Measurements from ENCODE around the gene RNMT.
A peak's percentile ranks its signal among the peaks of the same experiment; 100 is the strongest.
"Not testable (repeated sequence)": the region's sequence is repeated elsewhere in the genome, so short reads cannot be mapped to it uniquely, and the experiment has no call there.

Gene RNMT

DNA sequence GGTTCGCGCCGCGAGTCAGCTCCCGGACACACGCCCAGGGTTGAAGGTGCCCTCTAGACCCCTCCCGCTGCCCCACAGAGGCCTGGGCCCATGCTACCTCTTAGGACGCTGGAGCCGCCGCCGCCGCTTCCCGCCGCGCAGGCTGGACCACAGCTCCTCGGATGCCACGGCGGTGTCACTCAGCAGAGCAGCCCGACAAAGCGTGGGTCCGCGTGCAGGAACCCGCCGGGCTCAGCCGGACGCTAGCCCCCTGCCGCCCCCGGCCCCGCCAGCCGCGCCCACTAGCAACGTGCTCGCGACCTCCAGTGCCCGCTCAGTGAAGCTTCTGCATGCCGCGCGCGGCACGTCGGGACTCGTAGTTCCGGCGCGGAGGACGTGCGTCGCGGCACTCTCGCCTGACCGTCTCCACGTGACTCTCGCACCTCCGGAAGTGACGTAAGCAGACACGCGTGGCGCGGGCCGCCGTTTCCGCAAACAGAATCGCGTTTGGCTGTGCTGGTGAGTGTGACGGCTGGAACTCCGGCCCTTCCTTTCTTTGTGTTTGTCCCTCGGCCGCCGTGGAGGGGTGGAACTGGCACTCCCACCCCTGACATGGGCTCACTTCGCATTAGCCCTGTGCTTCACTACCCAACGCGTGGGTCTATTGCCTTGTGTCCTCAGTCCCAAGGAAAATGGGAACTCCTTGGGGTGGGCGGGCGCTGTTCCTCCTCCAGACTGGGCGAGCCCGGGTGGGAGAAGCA is at the start of gene RNMT, which contains the start of gene FAM210A:
TSS of gene RNMT (plus strand) at position 442 of the 740 bp plus-strand sequence. CDS start 4,845 bp downstream, outside the sequence.
TSS of gene FAM210A (minus strand) at position 327 of the 740 bp plus-strand sequence. CDS start 44,481 bp downstream, outside the sequence.
- peak; percentile 58 to 97 (median 94) for DNase-seq

DNA sequence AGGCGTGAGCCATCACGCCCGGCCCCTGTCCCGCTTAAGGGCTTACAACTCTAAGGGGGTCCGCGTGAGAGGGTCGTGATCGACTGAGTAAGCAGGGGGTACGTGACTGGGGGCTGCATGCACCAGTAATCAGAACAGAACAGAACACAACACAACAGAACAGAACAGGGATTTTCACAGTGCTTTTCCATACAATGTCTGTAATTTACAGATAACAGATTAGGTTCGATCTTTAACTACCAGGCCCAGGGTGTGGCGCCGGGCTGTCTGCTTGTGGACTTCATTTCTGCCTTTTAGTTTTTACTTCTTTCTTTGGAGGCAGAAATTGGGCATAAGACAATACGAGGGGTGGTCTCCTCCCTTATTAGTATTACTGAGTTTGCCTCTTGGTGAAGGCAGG is 49.1 kb upstream of the RNMT start:
- DNase-seq: not testable (repeated sequence)

DNA sequence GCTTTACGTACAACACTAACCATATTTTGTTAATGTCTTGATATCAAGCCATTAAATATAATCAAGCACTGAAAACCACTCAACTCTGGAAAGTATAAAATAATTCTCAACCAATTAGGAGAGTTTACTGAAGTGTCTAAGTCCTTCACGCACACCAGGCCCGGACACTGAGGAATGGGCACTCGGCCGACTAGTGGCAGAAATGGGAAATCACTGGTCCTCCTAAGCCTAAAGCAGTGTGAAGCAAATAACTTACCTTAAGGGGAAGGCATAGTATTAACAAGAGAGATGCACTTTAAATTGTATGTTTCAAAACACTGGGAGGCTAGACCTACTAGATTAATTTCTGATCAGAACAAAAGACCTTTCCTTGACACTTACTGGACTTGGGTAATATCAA is 45.9 kb upstream of the RNMT start:
- DNase-seq: peak in 4 of 14 donors; percentile 6 to 29 (median 8)

DNA sequence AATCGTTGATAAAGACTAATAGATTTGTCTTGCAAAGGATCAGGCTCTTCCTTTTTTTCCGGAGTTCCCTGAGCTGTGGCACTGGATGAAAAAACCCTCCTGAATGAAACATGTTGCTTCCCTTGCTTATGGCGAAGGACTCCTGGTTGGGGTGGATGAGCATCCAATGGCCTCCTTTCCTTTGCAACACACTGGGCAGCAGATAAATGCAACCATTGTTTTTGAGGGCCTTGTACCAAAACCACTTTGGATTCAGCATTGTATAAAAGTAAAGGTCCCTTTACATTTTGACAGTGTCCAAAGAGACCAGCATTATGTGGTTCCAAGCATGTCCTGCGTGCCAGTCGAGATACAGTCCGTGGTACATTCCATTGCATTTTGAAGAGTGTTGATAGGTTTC is 44.8 kb upstream of the RNMT start:
- DNase-seq: peak in 1 of 14 donors; percentile 5

DNA sequence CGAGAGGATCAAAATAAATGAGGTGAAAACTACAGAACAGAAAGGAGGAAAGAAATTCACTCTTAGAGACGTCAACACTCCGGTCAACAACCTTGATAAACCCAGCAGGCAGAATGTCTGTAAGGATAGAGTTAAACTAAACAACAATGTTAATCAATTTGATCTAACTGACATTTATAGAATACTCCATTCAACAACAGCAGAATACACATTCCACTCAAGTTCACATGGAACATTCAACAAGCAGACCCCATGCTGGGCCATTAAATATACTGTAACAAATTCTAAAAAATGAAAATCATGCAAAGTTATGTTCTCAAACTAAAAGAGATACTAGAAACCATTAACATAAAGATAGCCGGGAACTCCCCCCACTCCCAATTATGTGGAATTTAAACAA is 41.9 kb upstream of the RNMT start:
- no peak for DNase-seq

DNA sequence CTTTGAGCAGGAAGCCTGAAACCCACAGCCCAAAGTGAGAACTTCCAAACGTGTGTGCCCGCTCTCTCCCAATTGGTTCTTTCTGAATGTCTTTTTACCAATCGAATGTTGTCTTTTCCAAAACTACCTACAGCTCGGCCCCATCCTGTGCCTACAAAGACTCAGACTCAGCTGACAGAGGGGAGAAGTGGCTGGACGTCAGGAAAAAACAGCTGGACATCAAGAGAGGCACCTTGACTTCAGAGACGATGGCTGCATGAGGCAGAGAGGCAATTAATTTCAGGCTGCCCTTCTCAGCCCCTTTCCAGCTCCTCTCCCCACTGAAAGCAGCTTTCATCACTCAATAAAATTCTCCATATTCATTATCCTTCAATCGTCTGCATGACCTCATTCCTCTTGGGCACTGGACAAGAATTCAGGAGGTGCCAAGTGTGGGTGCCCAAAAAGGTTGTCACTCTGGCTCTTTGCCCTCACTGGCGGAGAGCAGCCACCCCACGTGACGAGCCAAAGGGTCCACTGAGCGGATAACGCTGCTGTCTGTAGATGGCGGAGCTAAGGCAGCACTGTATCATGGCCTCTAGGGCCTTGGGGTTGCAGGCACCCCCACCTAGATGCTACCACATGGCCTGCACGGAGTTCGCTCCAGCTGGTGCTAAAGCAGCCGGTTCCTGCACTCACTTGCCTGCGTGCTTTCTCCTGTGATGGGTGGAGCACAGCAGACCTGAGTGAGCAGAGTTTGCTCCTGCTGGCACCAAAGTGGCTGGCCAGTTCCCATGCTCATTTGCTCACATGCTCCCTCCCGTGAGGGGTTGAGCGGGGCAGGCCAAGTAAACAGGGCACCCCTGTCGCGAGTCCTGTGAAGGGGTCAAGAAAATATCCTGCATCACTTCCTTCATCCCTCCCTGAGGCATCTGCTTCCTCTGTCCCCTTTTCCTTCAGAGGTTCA is 38.0 kb upstream of the RNMT start:
- peak in 1 of 14 donors; percentile 66 for DNase-seq

DNA sequence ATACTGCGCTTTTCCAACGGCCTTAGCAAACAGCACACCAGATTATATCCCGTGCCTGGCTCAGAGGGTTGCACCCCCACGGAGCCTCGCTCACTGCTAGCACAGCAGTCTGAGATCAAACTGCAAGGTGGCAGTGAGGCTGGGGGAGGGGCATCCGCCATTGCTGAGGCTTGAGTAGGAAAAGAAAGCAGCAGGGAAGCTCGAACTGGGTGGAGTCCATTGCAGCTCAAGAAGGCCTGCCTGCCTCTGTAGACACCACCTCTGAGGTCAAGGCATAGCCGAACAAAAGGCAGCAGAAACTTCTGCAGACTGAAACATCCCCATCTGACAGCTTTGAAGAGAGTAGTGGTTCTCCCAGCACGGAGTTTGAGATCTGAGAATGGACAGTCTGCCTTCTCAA is 36.4 kb upstream of the RNMT start:
- not testable (repeated sequence) for DNase-seq

DNA sequence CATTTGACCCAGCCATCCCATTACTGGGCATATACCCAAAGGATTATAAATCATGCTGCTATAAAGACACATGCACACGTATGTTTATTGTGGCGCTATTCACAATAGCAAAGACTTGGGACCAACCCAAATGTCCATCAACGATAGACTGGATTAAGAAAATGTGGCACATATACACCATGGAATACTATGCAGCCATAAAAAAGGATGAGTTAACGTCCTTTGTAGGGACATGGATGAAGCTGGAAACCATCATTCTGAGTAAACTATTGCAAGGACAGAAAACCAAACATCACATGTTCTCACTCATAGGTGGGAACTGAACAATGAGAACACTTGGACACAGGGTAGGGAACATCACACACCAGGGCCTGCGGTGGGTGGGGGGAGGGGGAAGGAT is 31.1 kb upstream of the RNMT start:
- DNase-seq: not testable (repeated sequence)

DNA sequence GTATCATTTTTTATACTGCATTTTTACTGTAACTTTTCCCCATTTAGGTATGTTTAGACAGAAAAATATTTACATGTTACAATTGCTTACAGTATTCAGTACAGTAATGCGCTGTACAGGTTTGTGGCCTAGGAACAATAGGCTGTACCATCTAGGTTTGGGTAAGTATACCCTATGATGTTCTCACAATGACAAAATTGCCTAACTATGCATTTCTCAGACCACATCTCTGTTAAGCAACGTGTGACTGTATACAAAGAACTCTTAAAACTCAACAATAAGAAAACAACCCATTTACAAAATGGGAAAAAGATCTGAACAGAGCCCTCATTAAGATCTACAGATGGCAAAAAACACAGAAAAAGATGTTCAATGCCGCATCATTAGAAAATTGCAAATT is 29.5 kb upstream of the RNMT start:
- DNase-seq: no peak

DNA sequence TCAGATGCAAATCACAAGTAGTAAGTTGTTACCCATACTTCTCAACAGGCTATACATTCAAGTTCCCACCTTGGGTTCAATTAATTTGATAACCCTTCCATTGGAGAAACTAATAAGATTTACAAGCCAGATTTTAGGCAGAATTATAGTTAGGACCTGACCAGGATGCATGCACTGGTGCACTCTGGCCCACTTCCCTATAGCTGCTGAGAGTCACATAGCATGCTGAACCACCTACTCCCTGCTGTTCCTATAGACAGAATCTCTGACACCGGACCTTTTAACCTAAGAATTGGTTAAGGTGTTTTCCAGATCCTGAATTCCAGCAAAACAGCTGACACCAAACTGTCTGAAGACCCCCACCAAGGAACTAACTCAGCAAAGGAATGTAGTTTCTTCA is 26.3 kb upstream of the RNMT start:
- DNase-seq: no peak

DNA sequence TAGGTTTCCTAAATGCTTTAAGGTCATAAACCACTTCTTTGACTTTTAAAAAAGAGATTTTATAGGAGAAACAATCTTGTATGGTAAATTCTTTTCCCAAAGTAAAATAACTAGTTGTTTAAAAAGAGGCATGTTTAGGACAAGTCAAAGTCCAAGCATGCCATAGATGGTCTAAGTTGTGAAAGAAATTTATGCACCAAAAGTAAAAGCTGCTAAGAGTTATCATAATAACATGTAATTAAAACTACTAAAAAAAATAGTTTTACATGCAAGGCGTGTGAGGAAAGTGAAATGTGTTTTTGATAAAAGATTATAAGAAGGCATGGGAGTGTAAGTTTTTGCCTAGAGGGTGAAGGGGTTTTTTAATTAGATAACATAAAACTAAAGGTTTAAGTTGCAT is 22.6 kb upstream of the RNMT start:
- DNase-seq: no peak

DNA sequence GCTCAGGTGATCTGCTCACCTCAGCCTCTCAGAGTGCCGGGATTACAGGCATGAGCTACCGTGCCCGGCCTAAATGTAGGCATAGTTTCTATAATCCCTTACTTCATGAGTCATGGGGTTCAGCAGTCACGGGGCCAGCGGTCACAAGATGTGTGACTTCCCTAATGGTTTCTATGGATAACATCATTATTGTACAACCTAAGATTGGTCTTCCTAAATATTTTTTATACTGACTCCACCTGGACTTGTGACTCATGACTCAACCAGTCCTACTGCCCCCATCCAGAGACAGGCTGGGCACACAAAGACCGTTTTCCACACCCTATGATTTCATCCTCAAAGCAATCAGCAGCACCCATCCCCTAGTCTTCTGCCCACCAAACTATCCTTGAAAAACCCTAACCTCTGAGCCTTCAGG is 16.1 kb upstream of the RNMT start:
- DNase-seq: no peak

DNA sequence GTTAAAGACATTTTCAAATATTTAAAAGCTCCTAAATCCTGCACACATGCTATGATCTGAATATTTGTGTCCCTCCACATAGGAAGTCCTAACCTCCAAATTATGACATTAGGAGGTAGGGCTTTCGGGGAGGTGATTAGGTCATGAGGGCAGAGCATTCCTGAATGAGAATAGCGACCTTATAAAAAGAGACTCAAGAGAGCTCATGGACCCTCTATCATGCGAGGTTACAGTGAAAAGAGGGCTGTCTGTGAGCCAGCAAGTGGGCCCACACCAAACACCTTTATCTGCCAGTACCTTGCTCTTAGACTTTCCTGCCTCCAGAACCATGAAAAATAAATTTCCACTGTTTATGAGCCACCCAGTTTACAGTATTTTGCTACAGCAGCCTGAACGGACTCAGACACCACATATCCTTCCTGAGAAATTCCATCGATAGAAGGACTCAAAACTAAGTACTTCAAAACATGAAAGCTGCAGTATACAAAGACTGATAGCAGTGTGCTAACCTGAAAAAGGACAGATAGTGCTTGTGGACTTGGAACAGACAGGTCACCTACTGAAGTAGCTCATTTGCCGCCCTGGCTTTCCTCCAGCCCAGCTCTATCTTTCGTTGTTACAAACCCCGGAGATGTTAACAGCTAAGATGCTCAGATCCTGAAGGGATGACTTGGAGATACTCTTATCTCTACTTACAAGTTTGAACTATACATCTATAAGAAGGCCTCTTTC is 13.9 kb upstream of the RNMT start:
- no peak for DNase-seq

DNA sequence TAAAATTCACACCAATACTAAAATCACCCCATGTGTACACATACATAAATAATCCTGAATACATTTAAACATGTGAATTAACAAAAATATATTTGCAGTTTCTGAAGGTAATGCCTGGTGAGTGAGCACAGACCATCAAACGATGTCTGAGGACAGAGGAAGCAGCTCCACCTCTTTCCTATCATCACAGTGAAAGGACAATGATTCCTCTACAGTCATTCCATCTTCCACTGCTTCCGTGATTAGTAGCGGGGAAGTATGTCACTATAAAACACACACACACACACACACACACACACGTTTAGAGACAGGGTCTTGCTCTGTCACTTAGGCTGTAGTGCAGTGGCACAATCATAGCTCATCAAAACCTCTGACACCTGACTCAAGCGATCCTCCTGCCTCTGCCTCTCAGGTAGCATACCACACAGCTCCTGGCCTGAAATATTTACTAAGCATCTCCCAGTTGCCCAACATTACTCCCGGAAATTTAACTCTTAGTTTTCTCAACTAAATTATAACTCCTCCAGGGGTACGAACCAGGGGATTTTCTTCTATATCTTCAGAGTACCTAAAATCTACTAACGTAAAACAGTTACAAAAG is 12.9 kb upstream of the RNMT start:
- DNase-seq: no peak

DNA sequence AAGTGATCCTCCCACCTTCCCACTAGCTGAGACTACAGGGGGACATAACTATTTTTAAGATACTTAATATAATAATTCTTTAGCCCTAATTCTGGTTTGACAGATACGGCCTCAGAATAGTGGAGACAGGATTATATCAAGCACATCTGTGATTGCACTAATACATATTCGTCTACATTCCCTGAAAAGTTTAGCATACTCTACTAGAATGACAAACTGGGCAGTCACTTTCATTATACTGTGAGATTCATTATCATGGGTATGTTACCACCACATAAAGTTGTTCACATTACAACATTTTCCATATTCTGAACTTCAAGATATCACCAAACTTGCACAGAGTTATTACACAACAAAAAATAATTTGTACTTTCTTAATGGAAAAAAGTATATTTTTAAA is 11.1 kb upstream of the RNMT start:
- no peak for DNase-seq

DNA sequence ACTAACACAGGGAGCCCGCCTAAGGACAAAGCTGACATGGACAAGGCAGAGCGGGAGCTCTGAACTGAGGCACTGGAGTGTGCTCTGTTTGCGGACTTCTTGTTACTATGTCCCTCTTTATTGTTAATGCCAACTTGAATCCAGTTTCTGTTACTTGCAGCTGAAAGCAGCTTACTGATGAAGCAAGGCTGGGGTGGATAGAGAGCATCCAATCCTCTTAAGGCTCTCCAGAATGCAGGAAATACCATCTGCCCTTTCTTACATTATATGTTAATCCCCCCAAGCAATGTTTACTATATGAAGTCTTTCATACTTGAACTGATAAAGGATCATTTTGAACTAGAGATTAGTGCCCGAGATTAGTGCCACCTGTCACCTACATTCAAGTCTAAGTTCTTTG is 9.6 kb upstream of the RNMT start:
- DNase-seq: no peak

DNA sequence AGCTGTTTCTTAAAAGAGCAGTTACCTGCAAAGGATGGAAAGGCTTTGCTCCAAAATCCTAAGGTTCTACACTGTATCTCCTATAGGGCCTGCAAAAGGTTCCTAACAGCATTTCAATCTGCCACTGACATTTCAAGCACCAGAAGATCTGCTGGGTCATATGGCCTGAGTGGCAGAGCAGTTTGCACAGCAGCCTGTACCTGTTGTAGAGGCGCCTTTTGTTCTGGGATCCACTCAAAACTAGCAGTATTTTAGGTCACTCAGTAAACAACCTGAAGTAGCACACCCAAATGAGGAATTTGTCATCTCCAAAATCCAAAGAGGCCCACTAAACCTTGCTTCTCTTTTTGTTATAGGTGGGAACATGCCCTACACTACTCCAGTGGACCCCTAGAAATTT is 6.3 kb upstream of the RNMT start:
- DNase-seq: no peak

DNA sequence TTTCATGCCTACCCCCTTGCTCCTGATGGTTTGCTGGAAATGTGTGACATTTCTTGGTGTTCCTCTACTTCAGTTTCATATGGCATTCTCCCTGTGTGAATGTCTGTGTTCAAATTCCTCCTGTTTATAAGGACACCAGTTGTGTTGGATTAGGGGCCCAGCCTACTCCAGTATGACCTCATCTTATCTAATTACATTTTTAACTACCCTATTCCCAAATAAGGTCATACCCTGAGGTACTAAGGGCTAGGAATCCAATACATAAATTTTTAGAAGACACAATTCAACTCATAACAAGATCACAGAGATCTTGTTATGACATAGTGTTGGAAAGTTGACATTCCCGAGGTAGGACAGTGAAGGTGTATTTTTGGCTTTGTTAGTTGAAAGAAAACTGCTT is 5.6 kb upstream of the RNMT start:
- no peak for DNase-seq

DNA sequence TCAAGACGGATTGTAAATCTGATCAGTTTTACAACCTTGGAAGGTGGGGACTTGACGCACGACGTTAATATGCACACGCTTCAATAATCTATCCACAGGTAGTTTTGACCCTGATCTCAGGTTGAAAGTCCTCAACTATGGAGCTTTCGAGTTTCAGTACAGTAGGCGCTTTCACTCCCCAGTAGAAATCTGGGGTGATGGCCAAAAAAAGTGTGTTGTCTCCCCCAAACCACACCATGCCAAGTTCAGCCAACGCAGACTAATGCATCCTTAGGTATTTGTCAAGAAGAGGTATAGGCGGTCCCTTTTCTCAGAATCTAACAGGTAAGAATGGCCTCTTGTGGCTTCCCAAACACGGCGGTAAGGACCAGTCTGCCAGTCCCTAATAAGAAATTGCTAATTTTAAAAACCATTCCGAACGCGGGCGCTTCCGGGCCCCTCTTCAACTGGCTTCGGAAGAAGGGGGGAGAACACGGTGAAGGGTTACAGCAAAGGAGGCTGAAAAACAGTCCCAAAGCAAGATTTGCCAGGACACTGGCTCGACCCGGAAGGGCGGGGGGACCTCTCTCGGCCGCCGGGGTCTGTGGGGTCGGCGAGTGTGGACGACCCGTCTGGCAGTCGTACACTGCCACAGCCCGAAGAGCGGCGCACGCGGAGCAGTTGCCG is 774 bp upstream of the RNMT start:
- DNase-seq: peak in 1 of 14 donors; percentile 17

DNA sequence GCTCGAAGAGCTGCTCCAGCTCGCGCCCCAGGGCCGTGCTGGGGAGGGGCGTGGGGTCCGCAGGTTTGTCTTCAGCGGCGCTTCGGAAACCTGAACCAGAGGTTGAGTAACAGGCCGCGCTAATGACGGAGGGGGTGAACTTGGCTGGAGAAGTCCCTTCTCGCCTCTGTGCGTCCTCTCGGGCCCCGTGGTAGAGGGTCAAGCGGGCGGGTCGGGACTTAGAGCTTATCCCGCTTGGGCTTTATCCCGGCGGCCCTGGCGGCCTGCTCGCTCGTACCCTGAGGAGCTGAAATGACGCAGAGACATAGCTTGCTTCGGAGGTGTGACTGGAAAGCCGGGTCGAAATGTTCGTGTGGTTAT is 479 bp downstream of the RNMT start:
- peak in 4 of 14 donors; percentile 46 to 64 (median 54) for DNase-seq

DNA sequence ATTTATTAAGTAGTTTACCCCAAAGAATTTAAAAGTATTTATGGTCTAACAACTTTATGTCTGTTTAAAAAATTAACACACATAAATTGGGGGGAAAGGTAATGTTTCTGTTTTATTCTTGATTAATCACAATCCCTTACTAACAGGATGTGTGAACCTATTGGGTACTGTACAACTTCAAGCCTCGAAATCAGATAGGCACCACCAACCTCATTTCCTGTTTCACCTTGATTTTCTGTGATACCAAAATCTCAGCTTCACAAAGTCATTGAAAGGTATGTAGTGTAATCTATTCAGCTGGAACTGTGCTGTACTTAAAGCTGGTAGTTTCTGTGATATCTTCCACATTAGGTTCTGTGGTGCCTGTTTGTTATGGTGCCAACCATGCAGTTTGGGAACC is 4.0 kb downstream of the RNMT start:
- DNase-seq: no peak

DNA sequence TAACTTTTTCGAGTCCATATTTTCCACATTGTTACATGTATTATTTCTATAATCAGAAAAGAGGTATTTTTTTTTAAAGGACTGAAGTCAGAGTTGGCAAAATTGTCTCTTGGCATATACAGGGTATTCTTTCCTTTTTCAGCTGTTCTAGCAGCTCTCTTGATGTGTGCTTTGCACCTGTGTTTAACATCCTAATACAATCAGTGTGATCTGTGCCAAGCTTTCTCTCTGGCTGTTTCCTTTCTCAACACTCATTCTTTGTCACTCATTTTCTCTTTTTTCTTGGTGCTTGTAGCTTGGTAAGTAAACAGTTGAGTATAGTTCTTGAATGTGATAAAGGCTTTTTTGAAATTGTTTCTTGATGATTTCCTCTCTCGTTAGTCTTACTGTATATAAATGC is 9.2 kb downstream of the RNMT start:
- no peak for DNase-seq

Measured in C1 segment of cervical spinal cord (tissue), 14 donors.